Measurements from ENCODE around the gene ADARB1. TPM values are rescaled to one million over a fixed set of nuclear protein-coding genes. Genes with fewer than 3 reads are reported as not detected.

The ADARB1 gene
- total RNA-seq, 1 donor from 2014 or later: 25.8 TPM

GRCh38 chr21:45176141-45176540, 101.8 kb downstream of the ADARB1 start:
- H3K4me1 ChIP-seq (ENCODE audit: insufficient read depth, low read length): peaks cover 5% of the 10 kb centered on the region
- H3K4me3 Mint-ChIP-seq (ENCODE audit: unreplicated experiment): no peak overlapping the region
- no peak for FAIRE-seq
- H3K27ac ChIP-seq (ENCODE audit: low read depth, low read length): no peak overlapping the region
- H3K9me3 ChIP-seq (ENCODE audit: insufficient read depth, low read depth, low read length): no peaks in the 10 kb centered on the region
- no peaks in the 10 kb centered on the region for H3K27me3 Mint-ChIP-seq (ENCODE audit: low read depth, unreplicated experiment)
- no peaks in the 10 kb centered on the region for H3K36me3 ChIP-seq (ENCODE audit: insufficient read depth, low read length)
- no peak overlapping the region for H3K27ac Mint-ChIP-seq (ENCODE audit: unreplicated experiment)
- H3K27me3 ChIP-seq (ENCODE audit: insufficient read depth, low read length): no peaks in the 10 kb centered on the region
- no peak overlapping the region for H2AFZ ChIP-seq (ENCODE audit: low read depth, low read length)
- H3K9me3 Mint-ChIP-seq (ENCODE audit: unreplicated experiment): no peaks in the 10 kb centered on the region
- no peaks in the 10 kb centered on the region for H3K79me2 ChIP-seq (ENCODE audit: insufficient read depth, low read length)
- H3K36me3 Mint-ChIP-seq (ENCODE audit: low read depth, unreplicated experiment): peaks cover 22% of the 10 kb centered on the region
- no peak overlapping the region for H3K4me2 ChIP-seq (ENCODE audit: low read length)
- H4K20me1 ChIP-seq (ENCODE audit: insufficient read depth, low read length): no peaks in the 10 kb centered on the region
- DNase-seq (ENCODE audit: low read depth): no peak
- TF ChIP-seq CTCF (IDR thresholded peaks at IDR 0.05; ENCODE audit: insufficient read depth, low read depth, low read length) (no peak), EZH2 (IDR thresholded peaks at IDR 0.05; ENCODE audit: insufficient read depth, low read length) (no peak)
- H3K4me1 Mint-ChIP-seq (ENCODE audit: low read depth, unreplicated experiment): no peaks in the 10 kb centered on the region
- H3K4me3 ChIP-seq (ENCODE audit: insufficient read depth, low read depth, low read length): no peak overlapping the region
- H3K9ac ChIP-seq (ENCODE audit: low read length): no peak overlapping the region

GRCh38 chr21:45177039-45177438, 102.7 kb downstream of the ADARB1 start:
- Histone ChIP-seq H3K4me1 (ENCODE audit: insufficient read depth, low read length) (peaks cover 5% of the 10 kb centered on the region), H3K36me3 (ENCODE audit: insufficient read depth, low read length) (peaks cover 3% of the 10 kb centered on the region), H3K79me2 (ENCODE audit: insufficient read depth, low read length) (no peaks in the 10 kb centered on the region), H3K9ac (ENCODE audit: low read length) (no peak overlapping the region), H3K4me3 (ENCODE audit: insufficient read depth, low read depth, low read length) (no peak overlapping the region), H3K9me3 (ENCODE audit: insufficient read depth, low read depth, low read length) (no peaks in the 10 kb centered on the region), H4K20me1 (ENCODE audit: insufficient read depth, low read length) (no peaks in the 10 kb centered on the region), H3K27me3 (ENCODE audit: insufficient read depth, low read length) (no peaks in the 10 kb centered on the region), H3K4me2 (ENCODE audit: low read length) (no peak overlapping the region), H3K27ac (ENCODE audit: low read depth, low read length) (no peak overlapping the region), H2AFZ (ENCODE audit: low read depth, low read length) (no peak overlapping the region)
- Mint-ChIP-seq H3K9me3 (ENCODE audit: unreplicated experiment) (no peaks in the 10 kb centered on the region), H3K4me3 (ENCODE audit: unreplicated experiment) (no peak overlapping the region), H3K36me3 (ENCODE audit: low read depth, unreplicated experiment) (peaks cover 22% of the 10 kb centered on the region), H3K4me1 (ENCODE audit: low read depth, unreplicated experiment) (no peaks in the 10 kb centered on the region), H3K27me3 (ENCODE audit: low read depth, unreplicated experiment) (no peaks in the 10 kb centered on the region), H3K27ac (ENCODE audit: unreplicated experiment) (no peak overlapping the region)
- FAIRE-seq: no peak
- no peak for DNase-seq (ENCODE audit: low read depth)
- TF ChIP-seq EZH2 (IDR thresholded peaks at IDR 0.05; ENCODE audit: insufficient read depth, low read length): no peak
- TF ChIP-seq CTCF (IDR thresholded peaks at IDR 0.05; ENCODE audit: insufficient read depth, low read depth, low read length): no peak

GRCh38 chr21:45178070-45178608, 103.8 kb downstream of the ADARB1 start:
- no peak overlapping the region for H3K4me3 ChIP-seq (ENCODE audit: insufficient read depth, low read depth, low read length)
- H3K4me1 ChIP-seq (ENCODE audit: insufficient read depth, low read length): peaks cover 5% of the 10 kb centered on the region
- DNase-seq (ENCODE audit: low read depth) (no peak), FAIRE-seq (no peak)
- Mint-ChIP-seq H3K27ac (ENCODE audit: unreplicated experiment) (no peak overlapping the region), H3K4me3 (ENCODE audit: unreplicated experiment) (no peak overlapping the region), H3K27me3 (ENCODE audit: low read depth, unreplicated experiment) (no peaks in the 10 kb centered on the region), H3K9me3 (ENCODE audit: unreplicated experiment) (no peaks in the 10 kb centered on the region), H3K4me1 (ENCODE audit: low read depth, unreplicated experiment) (no peaks in the 10 kb centered on the region), H3K36me3 (ENCODE audit: low read depth, unreplicated experiment) (peaks cover 20% of the 10 kb centered on the region)
- no peaks in the 10 kb centered on the region for H4K20me1 ChIP-seq (ENCODE audit: insufficient read depth, low read length)
- no peak overlapping the region for H3K4me2 ChIP-seq (ENCODE audit: low read length)
- peaks cover 4% of the 10 kb centered on the region for H3K36me3 ChIP-seq (ENCODE audit: insufficient read depth, low read length)
- no peaks in the 10 kb centered on the region for H3K9me3 ChIP-seq (ENCODE audit: insufficient read depth, low read depth, low read length)
- no peak overlapping the region for H2AFZ ChIP-seq (ENCODE audit: low read depth, low read length)
- no peak for TF ChIP-seq EZH2 (IDR thresholded peaks at IDR 0.05; ENCODE audit: insufficient read depth, low read length)
- no peak for TF ChIP-seq CTCF (IDR thresholded peaks at IDR 0.05; ENCODE audit: insufficient read depth, low read depth, low read length)
- H3K27ac ChIP-seq (ENCODE audit: low read depth, low read length): no peak overlapping the region
- H3K79me2 ChIP-seq (ENCODE audit: insufficient read depth, low read length): no peaks in the 10 kb centered on the region
- no peak overlapping the region for H3K9ac ChIP-seq (ENCODE audit: low read length)
- H3K27me3 ChIP-seq (ENCODE audit: insufficient read depth, low read length): no peaks in the 10 kb centered on the region

Data from astrocyte (in vitro differentiated cells and primary cell).